D721Med (cell line): ENCODE results near the gene CUX1.

Source experiments
- DNase-seq: peaks from one replicate; pipeline ENCODE4 v3.0.0; 2011; ENCODE audit warnings: low spot score; ENCODE audit not compliant: insufficient read length
- FAIRE-seq: peaks from 2 replicates; lab custom pipeline; 2011; peaks lifted over from hg19 to GRCh38; lab: Jason Lieb, UNC
- CTCF ChIP-seq: IDR thresholded peaks from 2 replicates; pipeline ENCODE4 v1.5.1; 2012; ENCODE audit warnings: mild to moderate bottlenecking, control low read depth; ENCODE audit not compliant: insufficient read depth; ENCODE audit errors: missing control alignments

The CUX1 gene

GRCh38 chr7:101905203-101905865 is 87.9 kb downstream of the CUX1 start:
- DNase-seq = no peak
- TF ChIP-seq CTCF = no peak
- FAIRE-seq = no peak

GRCh38 chr7:101906291-101907240 is 89.1 kb downstream of the CUX1 start:
- TF ChIP-seq CTCF = no peak
- FAIRE-seq (no peak), DNase-seq (no peak)

- FAIRE-seq (no peak), DNase-seq (no peak)
- TF ChIP-seq CTCF = no peak
These were observed 93.8 kb downstream of the CUX1 start for GRCh38 chr7:101910991-101911799.

- DNase-seq = no peak
- no peak for FAIRE-seq
- TF ChIP-seq CTCF = no peak
These were observed 94.6 kb downstream of the CUX1 start for GRCh38 chr7:101911800-101912715.

- FAIRE-seq (no peak), DNase-seq (no peak)
- no peak for TF ChIP-seq CTCF
These were observed 95.3 kb downstream of the CUX1 start for GRCh38 chr7:101912716-101913110.

- no peak for TF ChIP-seq CTCF
- FAIRE-seq (no peak), DNase-seq (no peak)
These were observed 95.9 kb downstream of the CUX1 start for GRCh38 chr7:101913247-101913721.
